Amygdala (tissue), 56 donors: ENCODE results near the gene NFAM1.

ENCODE experiments used
- DNase-seq, 56 donors: peaks; one replicate each; lab custom pipeline; 2025; lab: John Stamatoyannopoulos, UW

NFAM1 gene

DNA sequence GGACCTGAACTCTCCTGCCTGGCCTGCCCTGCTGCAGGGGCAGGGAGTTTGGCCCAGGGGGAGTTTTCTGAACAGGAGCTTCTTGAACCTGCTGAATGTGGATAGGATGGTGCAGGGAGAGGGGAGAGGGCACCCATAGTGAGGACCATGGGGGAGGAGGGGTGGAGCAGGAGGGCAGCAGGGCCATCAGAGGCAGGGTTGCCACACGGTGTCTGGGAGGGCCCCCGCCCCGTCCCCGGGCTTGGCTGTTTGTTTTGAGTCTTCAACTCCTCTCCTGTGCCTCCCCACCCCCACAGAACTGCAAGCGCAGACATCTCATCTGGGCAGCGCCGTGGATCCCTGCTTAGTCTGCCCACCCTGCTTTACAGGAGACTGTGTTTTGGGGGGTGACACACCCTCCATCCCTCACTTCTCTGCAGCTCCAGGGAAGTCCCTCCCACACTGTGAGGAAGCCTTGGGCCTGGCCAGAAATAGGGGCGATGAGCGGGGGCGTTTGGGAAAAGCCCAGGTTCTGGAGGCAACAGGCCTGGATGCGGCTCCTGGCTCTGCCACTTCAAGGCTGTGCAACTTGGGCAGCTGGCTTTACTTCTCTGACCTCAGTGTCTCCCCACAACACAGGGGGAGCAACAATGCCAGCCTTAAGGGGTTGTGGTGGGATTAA lies 14.4 kb downstream of the NFAM1 start:
- DNase-seq: no peak

DNA sequence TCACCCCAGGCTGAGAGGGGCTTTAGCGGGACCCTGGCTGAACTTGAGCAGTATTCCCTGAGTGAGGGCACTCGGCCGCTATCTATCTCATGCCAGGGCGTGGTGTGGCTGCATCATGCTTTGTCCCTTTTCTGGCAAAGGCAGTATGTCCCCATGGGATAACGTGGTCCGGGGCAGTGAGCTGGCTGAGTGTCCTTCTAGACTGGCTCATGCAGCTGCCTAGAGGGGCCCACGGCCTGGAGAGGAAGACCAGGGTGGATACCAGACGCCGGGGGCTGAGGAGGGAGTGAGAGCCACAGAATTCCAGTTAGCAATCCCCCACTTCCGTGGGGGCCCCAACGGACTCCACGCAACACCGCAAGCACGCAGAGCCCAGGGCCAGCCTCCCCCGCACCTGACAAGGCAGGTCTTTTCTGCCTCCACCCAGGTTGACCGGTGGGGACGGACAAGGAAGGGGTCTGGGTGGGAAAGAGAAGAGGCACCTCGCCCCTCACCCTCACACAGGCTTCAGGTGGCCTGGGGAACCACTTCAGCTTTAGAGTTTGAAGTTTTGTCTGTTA lies 15.5 kb downstream of the NFAM1 start:
- DNase-seq: no peak

DNA sequence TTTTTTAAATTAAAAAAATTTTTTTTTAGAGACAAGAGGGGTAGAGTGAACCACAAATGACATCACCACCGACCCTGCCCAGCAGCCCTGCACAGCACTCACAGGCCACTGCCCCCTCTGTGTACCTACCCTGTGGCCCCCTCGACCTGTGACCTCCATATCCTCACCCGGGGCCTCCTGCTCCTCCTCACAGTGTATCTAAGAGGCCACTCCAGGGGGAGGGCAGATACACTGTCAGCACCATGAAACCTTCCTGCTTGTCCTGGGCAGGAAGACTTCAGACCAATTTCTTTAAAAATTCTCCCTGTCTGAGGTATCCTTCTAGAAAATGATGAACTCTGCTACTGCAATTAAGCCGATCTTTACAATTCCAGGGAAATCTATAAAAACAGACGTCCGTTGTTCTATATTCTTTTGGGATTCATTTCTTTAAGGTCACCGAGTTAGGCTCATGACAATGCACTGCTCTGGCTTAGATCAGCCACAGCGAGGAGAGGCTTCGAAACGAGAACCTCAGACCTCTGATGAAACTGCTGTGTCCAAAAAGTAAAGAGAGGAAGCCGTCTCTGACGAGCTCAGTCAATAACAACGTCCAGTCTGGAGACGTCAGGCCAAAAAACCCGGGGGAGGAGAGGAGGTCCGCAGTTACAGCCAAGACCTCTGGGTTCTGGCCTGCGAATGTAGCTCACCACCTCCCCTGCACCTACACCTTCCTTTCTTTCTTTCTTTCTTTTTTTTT lies 17.5 kb downstream of the NFAM1 start:
- DNase-seq: no peak

DNA sequence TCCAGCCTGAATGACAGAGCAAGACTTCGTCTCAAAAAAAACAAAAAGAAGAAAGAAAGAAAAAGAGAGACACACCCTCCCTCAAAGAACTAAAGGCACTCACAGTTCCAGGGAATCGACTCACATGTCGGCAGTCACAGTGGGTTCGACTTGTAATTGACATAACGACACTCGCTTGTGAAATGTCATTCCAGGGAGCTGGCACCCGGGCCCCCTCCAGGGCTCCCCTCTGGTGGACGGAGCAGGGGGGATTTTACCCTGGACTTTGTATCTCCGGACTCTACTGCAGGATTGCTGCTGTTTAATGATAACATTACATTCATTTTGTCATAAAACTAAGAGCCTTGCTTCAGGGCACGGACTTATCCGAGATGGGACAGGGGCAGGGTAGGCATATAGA lies 18.2 kb downstream of the NFAM1 start:
- no peak for DNase-seq

DNA sequence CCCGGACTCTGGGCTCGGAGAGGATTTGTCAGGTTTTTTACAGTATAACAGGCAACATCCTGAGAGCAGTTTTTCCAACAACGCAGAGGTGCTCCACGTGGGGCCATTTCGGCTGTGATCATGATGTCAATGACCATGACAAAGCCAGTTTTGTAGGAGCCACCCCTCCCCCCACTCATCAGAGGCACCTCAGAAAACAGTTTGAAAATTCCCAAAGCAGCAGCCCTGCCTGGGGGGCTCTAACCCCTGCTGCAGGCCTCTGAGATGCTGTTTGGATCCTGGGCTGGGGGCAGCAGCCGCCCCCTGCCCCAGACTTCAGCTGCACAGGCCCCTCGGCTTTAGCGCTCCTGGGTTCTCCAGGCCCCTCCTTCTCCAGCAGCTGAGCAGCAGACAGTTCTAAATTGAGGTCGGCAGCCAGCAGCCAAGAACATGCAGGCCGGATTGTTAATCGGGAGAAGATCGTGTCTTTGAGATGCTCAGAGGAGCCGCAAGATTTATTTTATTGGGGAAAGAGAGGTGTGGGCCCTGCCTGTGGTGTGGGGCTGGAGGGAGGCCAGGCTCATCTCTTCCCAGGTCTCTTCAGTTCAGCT lies 19.4 kb downstream of the NFAM1 start:
- DNase-seq: peak in 1 of 56 donors; percentile 40

DNA sequence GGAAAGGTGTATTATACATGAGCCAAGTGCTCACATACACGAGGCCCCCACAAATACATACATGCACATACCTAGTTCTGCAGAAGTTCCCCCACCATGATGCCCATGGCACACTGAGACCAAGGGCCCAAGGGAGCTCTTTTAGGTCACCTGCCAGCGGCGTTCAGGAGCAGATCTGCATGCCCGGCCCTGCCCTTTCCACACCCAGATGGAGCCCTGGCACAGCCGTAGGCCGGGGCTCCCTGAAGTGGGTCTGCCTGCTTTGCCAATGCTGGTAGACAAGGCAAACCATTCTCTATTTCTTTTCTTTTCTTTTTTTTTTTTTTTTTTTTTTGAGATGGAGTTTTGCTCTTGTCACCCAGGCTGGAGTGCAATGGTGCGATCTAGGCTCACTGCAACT lies 21.5 kb downstream of the NFAM1 start:
- no peak for DNase-seq

DNA sequence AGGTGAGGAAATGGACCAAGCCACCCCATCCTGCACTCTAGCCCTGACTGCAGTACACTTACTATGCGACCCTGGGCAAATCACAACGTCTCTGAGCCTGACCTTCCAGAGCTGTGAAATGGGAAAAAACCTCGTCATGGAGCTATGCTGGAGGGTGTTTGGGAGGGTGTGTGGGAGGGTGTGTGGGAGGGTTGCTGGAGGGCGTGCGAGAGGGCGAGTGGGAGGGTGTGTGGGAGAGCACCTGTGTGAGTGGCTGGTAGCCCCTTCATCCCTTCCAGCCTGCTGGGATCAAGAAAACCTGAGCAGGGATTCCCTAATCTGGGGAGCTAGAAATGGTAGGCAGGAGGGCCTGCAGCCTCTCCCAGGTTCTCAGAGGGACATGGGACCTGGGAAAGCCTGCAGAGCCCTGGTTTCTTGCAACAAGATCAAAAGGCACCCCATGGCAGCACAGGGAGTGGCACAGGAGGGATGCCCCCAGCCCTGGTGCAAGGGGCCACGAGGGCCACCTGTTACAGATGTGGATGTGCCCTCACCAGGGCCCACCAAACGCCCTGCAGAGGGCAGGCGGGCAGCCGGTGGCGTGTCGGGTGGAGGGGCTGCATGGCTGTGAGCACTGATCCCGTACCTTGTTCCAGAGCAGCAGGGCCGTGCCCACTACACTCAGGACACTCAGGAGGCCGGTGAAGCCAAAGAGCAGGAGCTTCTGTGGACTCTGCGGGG lies 23.2 kb downstream of the NFAM1 start:
- DNase-seq: no peak

DNA sequence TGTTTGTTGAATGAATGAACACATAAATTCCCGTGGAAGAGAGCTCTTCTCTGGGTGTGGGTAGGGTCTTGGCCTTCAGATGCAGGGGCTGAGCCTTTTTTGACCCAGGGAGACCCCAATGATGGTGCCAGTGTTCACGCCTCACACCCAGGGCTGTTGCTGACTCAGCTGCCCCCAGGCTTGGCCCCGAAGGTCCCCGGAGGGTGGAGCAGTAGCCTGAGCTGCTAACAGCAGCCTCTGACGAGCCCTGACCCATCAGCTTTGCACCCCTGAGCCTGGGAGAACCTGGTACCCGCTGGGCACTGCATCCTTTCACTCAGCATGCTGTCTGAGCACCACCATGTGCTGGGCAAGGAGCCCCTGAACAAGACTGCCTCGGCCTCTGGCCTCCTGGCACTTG lies 23.9 kb downstream of the NFAM1 start:
- no peak for DNase-seq

DNA sequence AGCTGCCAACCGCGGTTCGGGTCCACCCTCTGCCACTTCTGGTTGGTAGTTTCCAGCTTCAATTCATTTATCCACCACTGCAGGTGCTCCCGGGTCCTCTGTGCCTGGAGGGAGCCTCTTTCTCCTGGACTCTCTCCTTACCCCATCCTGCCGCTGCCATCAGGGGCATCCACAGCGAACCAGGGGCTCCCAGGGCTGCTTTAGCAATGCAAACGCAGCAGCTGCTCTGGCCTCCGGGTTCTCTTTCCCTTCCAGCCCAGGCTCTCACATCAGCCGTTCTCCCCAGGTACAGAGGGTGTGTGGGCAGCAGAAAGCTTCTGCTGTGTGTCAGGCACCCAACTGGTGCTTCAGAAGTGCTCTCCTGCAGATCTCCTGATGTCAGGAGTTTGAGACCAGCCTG lies 27.9 kb downstream of the NFAM1 start:
- no peak for DNase-seq

DNA sequence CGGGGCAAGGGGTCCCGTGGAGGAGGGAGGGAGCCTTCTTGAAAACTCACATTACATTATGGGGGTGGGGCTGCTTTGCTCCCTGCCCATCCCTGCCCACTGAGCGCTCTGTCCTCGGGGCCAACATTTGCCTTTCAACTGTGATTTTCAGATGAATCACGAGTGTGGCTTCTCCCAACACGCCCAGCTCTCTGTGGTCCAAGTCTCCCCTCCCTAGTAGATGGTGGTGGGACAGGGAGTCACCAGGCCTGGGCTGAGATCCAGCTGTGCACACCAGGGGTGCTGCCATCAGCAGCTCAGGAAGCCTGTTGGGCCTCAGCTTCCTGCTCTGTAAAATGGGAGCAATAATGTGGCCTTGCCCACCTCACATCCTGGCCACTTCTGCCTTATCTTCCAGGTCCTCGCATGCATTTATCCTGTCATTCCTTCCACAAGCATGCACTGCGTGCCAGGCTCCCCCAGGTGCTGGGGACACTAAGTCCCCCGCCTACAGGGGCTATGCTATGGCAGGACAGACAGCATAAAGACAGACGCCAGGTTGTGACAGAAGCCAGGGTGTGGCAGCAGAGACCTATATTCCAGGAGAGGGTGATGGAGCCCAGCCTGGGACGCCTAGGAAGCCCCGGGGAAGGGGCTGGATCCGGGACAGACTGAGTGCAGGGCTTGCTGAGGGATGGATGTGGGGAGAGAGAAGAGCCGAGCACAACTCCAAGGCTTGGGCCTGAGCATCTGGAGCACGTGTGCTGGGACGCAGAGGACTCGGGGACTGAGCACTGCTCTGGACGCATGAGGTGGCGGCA lies 30.5 kb downstream of the NFAM1 start:
- no peak for DNase-seq

DNA sequence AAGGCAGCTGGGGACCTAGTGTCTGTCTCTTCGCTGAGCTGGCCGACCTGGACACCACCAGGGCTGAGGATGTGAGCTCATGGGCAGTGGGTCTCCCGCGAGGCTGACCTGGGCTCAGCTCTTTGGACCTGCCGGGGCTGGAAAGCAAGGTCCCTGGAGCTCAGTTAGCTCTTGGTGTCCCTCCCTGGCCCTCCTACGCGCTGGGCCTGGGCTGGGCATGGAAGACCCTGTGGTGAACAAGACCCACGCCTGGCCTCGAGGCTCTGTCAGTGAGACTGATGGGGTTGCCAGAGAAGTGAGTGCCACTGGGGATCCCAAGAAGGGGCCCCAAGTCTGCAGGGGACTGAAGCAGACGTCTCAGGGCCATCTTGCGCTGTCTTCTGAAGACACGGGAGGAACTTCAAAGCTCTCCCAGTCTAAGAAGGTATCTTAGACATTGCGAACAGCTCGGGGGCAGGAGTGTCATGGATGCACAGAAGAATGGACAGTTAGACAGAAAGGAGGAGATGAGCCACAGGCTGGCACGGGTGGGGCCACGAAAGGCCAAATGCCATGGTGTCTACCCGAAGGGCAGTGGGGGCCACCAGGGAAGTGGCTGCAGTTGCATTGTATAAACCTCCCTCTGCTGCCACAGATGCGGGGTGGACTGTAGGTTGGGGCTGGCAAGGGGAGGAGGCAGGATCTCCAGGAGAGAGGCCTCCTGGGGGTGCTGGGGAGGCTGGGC lies 31.2 kb downstream of the NFAM1 start:
- DNase-seq: no peak

DNA sequence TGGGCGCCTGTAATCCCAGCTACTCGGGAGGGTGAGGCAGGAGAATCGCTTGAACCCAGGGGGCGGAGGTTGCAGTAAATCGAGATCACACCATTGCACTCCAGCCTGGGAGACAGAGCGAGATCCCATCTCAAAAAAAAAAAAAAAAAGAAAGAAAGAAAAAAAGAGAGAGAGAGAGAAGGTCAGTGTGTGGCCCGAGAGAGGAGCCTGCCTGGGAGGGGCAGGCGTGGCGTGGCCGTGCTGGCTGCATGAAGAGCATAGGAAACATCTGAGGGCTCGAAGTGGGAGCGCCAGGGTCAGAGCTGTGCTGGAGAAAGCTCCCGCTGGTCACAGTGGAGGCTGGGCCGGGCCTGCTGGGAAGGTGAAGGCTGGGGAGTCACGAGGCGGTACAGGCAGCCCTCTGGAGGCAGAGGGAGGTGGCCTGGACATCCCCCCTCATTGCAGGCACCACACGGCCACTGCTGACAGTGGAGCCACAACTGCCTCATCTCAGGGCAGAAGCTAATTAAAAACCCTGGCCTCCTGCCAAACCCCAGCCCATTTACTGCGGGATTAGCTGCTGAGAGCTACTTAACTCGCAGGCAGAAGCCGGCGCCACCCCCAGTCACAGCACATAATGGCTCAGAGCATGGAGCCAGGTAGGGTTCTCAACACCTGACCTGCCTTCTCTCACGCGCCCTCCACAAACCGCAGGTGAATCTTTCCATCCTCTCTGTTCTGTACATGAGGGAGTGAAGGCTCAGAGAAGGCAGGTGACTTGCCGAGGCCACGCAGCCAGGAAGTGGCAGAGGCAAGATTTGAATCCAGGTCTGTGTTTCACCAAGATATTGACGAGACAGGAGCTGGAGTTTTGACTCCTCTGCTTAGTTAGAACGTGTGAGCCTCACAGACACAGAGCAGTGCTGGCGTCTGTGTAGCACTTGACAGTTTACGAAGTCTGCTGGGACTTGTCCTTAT lies 32.6 kb downstream of the NFAM1 start:
- peak in 9 of 56 donors; percentile 10 to 78 (median 25) for DNase-seq

DNA sequence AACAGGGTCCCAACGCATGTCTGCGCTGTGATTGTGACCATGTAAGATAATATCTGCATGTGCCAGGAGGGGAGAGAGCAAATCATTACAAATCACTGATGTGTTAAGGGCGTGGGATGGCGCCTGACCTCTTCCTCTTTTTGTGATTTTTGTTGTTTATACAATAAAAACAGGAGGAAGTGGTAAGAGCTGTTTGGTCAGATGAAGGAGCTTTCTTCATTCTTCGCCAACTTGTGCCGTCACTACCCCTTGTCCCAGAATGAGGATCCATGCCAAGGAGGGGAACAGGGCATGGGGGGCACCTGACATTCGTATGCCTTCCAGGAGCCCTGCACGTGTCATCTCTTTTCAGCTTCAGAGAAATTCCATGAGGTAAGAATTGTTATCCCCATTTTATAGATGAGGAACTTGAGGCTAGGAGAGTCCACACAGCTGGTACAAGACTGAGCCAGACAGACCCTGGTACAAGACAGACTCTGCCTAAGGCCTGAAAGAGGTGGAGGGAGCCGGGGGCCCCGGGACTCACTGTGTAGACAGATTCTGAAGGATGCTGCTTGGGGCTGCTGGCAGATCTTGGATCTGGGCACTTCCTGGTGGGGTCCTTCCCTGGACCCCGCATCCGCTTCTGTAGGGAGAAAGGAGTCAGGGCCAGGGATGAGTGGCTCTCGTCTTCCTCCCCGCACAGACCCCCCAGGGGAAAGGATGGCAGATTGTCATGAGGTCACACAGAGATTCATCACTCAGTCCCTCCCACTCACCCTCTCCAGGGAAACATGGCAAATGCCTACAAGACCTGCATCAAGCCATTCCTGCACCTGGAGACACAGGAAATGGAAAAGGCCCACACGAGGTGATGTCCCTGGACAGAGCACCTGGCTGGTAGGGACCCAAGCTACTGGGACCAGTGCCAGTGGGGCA lies 34.6 kb downstream of the NFAM1 start:
- peak in 1 of 56 donors; percentile 14 for DNase-seq

DNA sequence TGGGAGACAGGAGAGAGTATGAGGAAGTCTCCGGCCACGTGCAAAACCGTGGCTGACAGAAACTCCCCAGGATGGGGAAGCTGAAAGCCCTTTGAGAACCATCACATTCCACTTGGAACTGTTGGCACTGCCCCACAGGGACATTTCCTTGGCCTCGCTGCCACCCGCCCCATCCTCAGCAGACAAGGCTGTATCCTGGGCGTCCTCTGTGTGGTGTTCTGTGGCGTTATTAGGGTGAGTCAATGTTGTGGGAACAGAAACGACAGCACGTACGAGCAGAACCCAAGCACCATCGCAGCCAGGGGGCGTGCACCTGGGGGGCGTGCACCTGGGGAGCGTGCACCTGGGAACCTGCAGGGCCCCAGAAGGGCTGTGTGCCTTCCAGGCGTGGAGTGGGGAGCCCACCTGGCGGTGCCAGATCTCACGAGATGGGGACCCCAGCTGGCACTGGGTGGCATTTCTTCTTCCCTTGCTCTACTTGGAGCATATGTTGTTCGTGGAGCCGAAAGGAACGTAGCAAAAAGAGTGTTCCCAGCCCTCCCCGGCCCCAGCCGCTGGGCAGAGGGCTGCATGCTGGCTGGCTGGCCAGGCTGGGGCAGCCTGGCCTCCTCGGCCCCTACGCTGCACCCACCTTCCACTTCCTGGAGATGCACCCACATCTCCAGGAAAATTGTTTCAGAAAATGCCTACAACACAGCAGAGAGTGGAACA lies 35.4 kb downstream of the NFAM1 start:
- DNase-seq: peak in 4 of 56 donors; percentile 22 to 46 (median 36)

DNA sequence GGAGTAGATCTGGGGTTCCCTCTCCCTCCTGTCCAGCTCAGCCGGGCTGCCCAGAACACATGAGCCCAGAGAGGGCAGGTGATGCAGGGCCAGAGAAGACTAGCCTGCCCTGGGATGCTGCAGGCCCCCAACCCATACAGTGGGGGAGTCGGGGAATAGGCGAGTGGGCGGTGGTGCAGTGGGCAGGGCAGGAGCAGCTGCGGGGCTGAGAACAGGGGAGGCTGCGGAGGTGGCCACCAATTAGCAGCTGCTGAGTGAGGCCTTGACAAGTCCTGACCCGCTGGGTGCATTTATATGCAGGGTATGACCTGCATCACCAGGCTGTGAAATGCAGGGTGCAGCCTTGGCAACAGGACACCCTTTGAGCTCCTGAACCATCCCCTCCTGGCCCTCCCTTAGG lies 43.1 kb downstream of the NFAM1 start:
- no peak for DNase-seq

DNA sequence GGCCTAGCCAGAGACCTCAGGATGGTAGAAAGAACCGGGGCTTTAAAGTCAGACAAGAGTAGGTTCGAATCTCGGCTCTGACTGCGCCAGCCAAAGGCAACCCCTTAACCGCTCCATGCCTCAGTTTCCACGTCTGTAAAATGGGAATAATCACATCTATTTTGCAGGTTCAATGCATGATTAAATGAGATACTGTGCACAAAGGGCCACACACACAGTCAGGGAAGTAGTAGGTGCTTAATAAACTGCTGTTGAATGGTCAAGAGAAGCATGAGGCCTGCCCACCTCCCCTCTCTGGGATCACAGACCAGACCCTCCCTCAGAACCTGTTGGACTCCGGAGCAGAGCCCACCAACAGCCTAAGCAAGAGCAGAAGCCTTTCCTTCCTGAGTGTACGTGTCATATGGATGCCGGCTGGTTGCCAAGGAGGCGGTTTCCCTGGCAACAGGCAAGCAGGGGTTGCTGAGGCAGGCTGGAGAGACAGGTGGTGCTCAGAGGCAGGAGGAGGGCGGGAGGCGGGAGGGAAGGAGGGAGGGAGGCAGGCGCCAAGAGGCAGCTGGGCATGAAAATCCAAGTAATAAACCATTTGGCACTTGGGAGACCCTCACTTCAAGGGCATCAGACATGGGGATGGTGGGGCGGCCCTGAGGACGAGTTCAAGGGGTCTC lies 43.9 kb downstream of the NFAM1 start:
- DNase-seq: peak in 40 of 56 donors; percentile 10 to 83 (median 66)
